Tibial nerve (tissue), 4 donors: ENCODE data around the gene FSD2. TPM values are rescaled to one million over a fixed set of nuclear protein-coding genes. Genes with fewer than 3 reads are reported as not detected.

Source experiments
- DNase-seq, 2 donors: peaks; one replicate each; pipeline ENCODE4 v3.0.0-alpha.2; 2019; ENCODE audit warnings: low spot score in 2 of 2
- H3K27ac ChIP-seq, 4 donors: fragments of 200-600 bp; sonication (generic) in 3 of 4; one replicate each; pipeline ENCODE4 v1.5.1; 2017 to 2019; ENCODE audit warnings: mild to moderate bottlenecking in 1 of 4
- H3K27me3 ChIP-seq, 2 donors: fragments of 200-600 bp; sonication (generic) in 1 of 2; one replicate each; pipeline versions ENCODE4 v1.5.1 to v1.6.0; 2017 to 2019
- H3K36me3 ChIP-seq, 3 donors: fragments of 200-600 bp; sonication (generic); one replicate each; pipeline ENCODE4 v1.5.1; 2018 to 2019
- H3K4me1 ChIP-seq, 4 donors: fragments of 200-600 bp; sonication (generic) in 3 of 4; one replicate each; pipeline ENCODE4 v1.5.1; 2017 to 2019
- H3K4me3 ChIP-seq, 4 donors: fragments of 200-600 bp; sonication (generic) in 3 of 4; one replicate each; pipeline ENCODE4 v1.5.1; 2017 to 2019; ENCODE audit warnings: mild to moderate bottlenecking in 1 of 4, moderate library complexity in 1 of 4
- H3K9me3 ChIP-seq, 4 donors: fragments of 200-600 bp; sonication (generic) in 3 of 4; one replicate each; pipeline ENCODE4 v1.5.1; 2017 to 2019
- CTCF ChIP-seq, 5 experiments: fragments of 200-600 bp in 3 of 5; fragments of 450-650 bp in 2 of 5; sonication (generic) in 3 of 5; IDR thresholded peaks; one replicate each; pipeline ENCODE4 v1.5.1; 2016 to 2019; ENCODE audit warnings: antibody characterized with exemption in 5 of 5, mild to moderate bottlenecking in 3 of 5, moderate library complexity in 2 of 5
- EP300 ChIP-seq, 2 donors: sonication (generic); formaldehyde crosslinking; IDR thresholded peaks; one replicate each; pipeline ENCODE4 v1.6.1; 2017; ENCODE audit warnings: antibody characterized with exemption in 2 of 2, mild to moderate bottlenecking in 1 of 2
- POLR2A ChIP-seq, 2 donors: fragments of 450-650 bp; IDR thresholded peaks; one replicate each; pipeline ENCODE4 v1.6.1; 2017; ENCODE audit warnings: antibody characterized with exemption in 2 of 2, mild to moderate bottlenecking in 2 of 2, moderate library complexity in 2 of 2
- WGBS, 2 donors: methylation state at CpG; one replicate each; pipeline ENCODE4 v1.1.5; 2018; 5-methylcytosine and 5-hydroxymethylcytosine counted together
- total RNA-seq, 4 donors: library from RNA; depleted of rRNA; stranded (reverse); fragments of >200 nt; gene quantifications; one replicate each; pipeline ENCODE4 v1.1.0, GENCODE V29; 2016

FSD2 gene
- total RNA-seq, 4 donors from 2014 or later = 0.20 TPM; not detected in 3

GRCh38 chr15:82750831-82751180, 55.1 kb downstream of the FSD2 start:
- DNase-seq = no peak
- 2 to 4% methylated on average over 8 of the region's 8 CpGs for WGBS, 2 donors
- peak overlapping the region in 3 of 4 donors; percentile 75 to 94 (median 91) for H3K27ac ChIP-seq

GRCh38 chr15:82749951-82750830, 55.7 kb downstream of the FSD2 start:
- peak; percentile 73 to 88 for DNase-seq
- WGBS, 2 donors = 1% methylated on average over 46 to 47 of the region's 47 CpGs
- Histone ChIP-seq H3K27ac (peak overlapping the region; percentile 10 to 94 (median 83)), H3K36me3 (peaks cover 0 to 26% (median 0%) of the 10 kb centered on the region in 3 donors), H3K4me3 (peak overlapping the region; percentile 60 to 78 (median 70)), H3K9me3 (no peaks in the 10 kb centered on the region), H3K4me1 (peaks cover 0 to 37% (median 12%) of the 10 kb centered on the region in 4 donors), H3K27me3 (no peaks in the 10 kb centered on the region)
- peak; percentile 67 to 73 for TF ChIP-seq POLR2A (IDR thresholded peaks at IDR 0.05)
- TF ChIP-seq EP300 (IDR thresholded peaks at IDR 0.05) = peak; percentile 79 to 97
- TF ChIP-seq CTCF (IDR thresholded peaks at IDR 0.05) = no peak

More at GRCh38 chr15:82750831-82751180, 55.1 kb downstream of the FSD2 start:
- no peaks in the 10 kb centered on the region for H3K27me3 ChIP-seq
- TF ChIP-seq POLR2A (IDR thresholded peaks at IDR 0.05) = no peak
- TF ChIP-seq EP300 (IDR thresholded peaks at IDR 0.05) = no peak
- no peak for TF ChIP-seq CTCF (IDR thresholded peaks at IDR 0.05)
- peak overlapping the region; percentile 60 to 78 (median 70) for H3K4me3 ChIP-seq
- peaks cover 0 to 32% (median 0%) of the 10 kb centered on the region in 3 donors for H3K36me3 ChIP-seq
- H3K9me3 ChIP-seq = no peaks in the 10 kb centered on the region
- peaks cover 0 to 37% (median 12%) of the 10 kb centered on the region in 4 donors for H3K4me1 ChIP-seq

GRCh38 chr15:82748315-82748714, 57.6 kb downstream of the FSD2 start:
- Histone ChIP-seq H3K27ac (no peak overlapping the region), H3K4me3 (no peak overlapping the region), H3K36me3 (peaks cover 0 to 12% (median 0%) of the 10 kb centered on the region in 3 donors), H3K27me3 (no peaks in the 10 kb centered on the region), H3K9me3 (no peaks in the 10 kb centered on the region), H3K4me1 (peaks cover 0 to 31% (median 12%) of the 10 kb centered on the region in 4 donors)
- TF ChIP-seq CTCF (IDR thresholded peaks at IDR 0.05) (no peak), POLR2A (IDR thresholded peaks at IDR 0.05) (no peak), EP300 (IDR thresholded peaks at IDR 0.05) (no peak)
- no peak for DNase-seq

- Histone ChIP-seq H3K4me1 (no peaks in the 10 kb centered on the region), H3K4me3 (no peak overlapping the region), H3K9me3 (no peaks in the 10 kb centered on the region), H3K27ac (no peak overlapping the region), H3K27me3 (no peaks in the 10 kb centered on the region), H3K36me3 (no peaks in the 10 kb centered on the region)
- DNase-seq = no peak
- 89 to 90% methylated on average over 1 of the region's 1 CpG for WGBS, 2 donors
- TF ChIP-seq CTCF (IDR thresholded peaks at IDR 0.05) (no peak), EP300 (IDR thresholded peaks at IDR 0.05) (no peak), POLR2A (IDR thresholded peaks at IDR 0.05) (no peak)
These were observed 62.1 kb downstream of the FSD2 start for GRCh38 chr15:82743810-82744209.

GRCh38 chr15:82742134-82742533, 63.7 kb downstream of the FSD2 start:
- Histone ChIP-seq H3K27ac (no peak overlapping the region), H3K4me3 (no peak overlapping the region), H3K9me3 (no peaks in the 10 kb centered on the region), H3K4me1 (no peaks in the 10 kb centered on the region), H3K27me3 (no peaks in the 10 kb centered on the region), H3K36me3 (peaks cover 0 to 15% (median 0%) of the 10 kb centered on the region in 3 donors)
- TF ChIP-seq POLR2A (IDR thresholded peaks at IDR 0.05) = no peak
- TF ChIP-seq EP300 (IDR thresholded peaks at IDR 0.05) = no peak
- no peak for TF ChIP-seq CTCF (IDR thresholded peaks at IDR 0.05)
- no peak for DNase-seq
- 86 to 91% methylated on average over 3 of the region's 3 CpGs for WGBS, 2 donors
